GM12875 (cell line): Measurements from ENCODE around the gene CYP2R1.
"Not testable (repeated sequence)": the region's sequence is repeated elsewhere in the genome, so short reads cannot be mapped to it uniquely, and the experiment has no call there.

ENCODE experiments used
- H3K4me3 ChIP-seq: one replicate; pipeline ENCODE4 v1.5.1; 2011; ENCODE audit warnings: low read depth, low read length, control low read depth
- TF ChIP-seq, protein P1 (sequence below): IDR thresholded peaks from 2 replicates; pipeline ENCODE4 v1.5.1; 2011; ENCODE audit warnings: low read depth, mild to moderate bottlenecking, control low read depth, inconsistent platforms, low read length, moderate library complexity, borderline replicate concordance; ENCODE audit not compliant: insufficient read depth

Gene CYP2R1

GRCh38 chr11:14875163-14875562 is 16.9 kb downstream of the CYP2R1 start:
- H3K4me3 ChIP-seq, result no peak overlapping the region
- TF ChIP-seq, protein P1, sequence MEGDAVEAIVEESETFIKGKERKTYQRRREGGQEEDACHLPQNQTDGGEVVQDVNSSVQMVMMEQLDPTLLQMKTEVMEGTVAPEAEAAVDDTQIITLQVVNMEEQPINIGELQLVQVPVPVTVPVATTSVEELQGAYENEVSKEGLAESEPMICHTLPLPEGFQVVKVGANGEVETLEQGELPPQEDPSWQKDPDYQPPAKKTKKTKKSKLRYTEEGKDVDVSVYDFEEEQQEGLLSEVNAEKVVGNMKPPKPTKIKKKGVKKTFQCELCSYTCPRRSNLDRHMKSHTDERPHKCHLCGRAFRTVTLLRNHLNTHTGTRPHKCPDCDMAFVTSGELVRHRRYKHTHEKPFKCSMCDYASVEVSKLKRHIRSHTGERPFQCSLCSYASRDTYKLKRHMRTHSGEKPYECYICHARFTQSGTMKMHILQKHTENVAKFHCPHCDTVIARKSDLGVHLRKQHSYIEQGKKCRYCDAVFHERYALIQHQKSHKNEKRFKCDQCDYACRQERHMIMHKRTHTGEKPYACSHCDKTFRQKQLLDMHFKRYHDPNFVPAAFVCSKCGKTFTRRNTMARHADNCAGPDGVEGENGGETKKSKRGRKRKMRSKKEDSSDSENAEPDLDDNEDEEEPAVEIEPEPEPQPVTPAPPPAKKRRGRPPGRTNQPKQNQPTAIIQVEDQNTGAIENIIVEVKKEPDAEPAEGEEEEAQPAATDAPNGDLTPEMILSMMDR, result no peak

DNA sequence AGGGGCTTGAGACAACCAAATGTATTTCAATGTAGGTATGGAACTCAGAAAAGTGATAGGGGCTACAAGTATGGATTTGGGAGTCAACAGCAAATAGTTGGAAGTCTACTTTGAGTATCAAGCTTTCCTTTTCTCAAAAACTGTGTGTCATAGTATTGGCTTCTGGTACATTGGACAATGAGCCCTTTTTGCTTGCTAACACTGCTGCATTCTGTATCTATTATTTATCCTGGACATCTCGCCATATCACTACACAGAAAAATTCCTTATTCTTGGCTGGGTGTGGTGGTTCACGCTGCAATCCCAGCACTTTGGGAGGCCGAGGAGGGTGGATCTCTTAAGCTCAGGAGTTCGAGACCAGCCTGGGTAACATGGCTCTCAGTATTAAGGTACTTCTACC is 18.4 kb downstream of the CYP2R1 start:
- TF ChIP-seq, protein P1, result no peak
- no peak overlapping the region for H3K4me3 ChIP-seq

DNA sequence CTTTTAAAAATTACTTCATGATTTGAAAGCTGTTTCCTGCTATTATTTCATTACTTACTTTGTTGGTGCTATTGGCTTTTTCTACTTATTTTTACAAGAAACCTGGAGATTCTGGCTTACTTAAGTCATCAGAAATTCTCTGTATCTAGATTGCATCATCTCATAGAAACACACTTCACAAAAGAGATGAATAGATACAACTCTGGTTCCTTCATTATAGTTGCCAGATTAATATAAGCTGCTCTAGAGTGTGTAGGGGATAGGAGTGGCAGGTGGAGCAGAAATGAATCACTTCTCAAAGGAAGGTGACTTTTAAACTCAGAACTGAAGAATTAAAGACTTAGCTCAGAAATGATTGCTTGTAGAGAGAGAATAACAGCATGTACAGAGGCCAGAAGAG is 20.0 kb downstream of the CYP2R1 start:
- TF ChIP-seq, protein P1, result no peak
- no peak overlapping the region for H3K4me3 ChIP-seq

GRCh38 chr11:14863775-14864174 is 28.3 kb downstream of the CYP2R1 start:
- not testable (repeated sequence) for H3K4me3 ChIP-seq

GRCh38 chr11:14861680-14862079 is 30.4 kb downstream of the CYP2R1 start:
- TF ChIP-seq, protein P1, result no peak
- H3K4me3 ChIP-seq, result no peak overlapping the region

DNA sequence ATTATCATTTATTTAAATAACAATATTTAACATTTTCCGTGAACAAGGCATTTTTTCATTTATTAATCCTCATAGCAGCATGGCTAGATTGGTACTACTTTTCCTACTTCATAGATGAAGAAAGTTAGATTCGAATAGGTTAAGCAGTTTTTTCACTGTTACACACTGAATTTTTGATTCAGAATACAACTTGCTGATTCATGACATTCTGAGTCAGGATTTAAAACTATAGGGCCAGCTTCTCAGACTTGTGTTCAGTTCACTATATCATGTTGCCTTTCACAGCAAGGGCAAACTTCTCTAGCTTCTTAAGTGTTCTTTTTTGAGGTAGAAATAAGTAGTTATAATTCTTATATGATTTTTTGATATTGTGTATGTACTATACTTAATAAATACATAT is 31.5 kb downstream of the CYP2R1 start:
- H3K4me3 ChIP-seq, result no peak overlapping the region
- TF ChIP-seq, protein P1, result no peak

DNA sequence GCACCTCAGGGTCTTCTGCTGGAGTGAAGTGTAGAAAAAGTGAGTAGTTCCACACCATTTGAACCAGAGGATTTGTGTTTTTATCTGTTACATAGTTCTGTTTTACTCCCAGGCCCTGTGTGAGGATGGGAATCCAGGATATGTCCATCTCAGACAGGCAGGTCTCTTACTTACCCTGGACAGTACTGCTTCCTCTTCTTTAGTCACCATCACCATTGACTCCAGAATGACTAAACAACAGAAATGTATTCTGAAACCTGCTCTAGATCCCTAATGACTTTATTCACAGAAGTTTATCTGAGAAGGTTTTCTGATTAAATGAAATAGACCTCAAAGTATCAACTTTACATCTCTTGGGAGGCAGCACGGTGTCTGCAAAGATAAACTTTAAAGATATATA is 33.6 kb downstream of the CYP2R1 start:
- TF ChIP-seq, protein P1, result no peak
- H3K4me3 ChIP-seq, result no peak overlapping the region

GRCh38 chr11:14857621-14858020 is 34.4 kb downstream of the CYP2R1 start:
- TF ChIP-seq, protein P1, result no peak
- no peak overlapping the region for H3K4me3 ChIP-seq
